NCI-H2081 (cell line): Measurements from ENCODE around the gene MIF.
"Not testable (repeated sequence)": the region's sequence is repeated elsewhere in the genome, so short reads cannot be mapped to it uniquely, and the experiment has no call there.

Experiments used
- DNase-seq, 2 experiments: peaks; one replicate each; lab custom pipeline; 2025; lab: John Stamatoyannopoulos, UW

Gene MIF

GRCh38 chr22:23893945-23894709, at the start of gene MIF:
MIF (plus strand) TSS chr22:23894383; CDS start chr22:23894475, 92 bp downstream.
- peak; percentile 89 to 90 for DNase-seq

DNA sequence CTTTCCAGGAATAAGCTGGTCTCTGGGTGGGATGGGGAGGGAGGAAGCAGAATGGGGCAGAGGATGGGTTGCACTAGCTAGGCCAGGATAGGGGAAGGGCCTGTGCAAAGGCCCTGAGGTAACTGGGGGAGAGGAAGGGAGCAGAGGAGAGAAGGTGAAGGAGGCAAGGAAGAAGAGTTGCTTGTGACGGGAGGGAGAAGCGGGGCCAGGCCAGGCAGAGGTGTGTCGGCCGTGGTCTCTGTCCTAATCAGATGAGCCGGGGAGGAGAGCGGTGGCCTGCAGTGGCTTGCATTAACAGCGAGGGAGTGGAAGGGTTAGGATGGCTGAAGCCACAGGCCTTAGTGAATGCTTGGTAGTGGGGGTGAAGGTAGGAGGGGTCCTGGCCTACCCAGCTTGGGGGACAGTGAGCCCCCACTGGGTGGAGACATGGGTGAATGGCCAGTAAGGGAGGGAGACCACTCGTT, 49.4 kb upstream of the MIF start:
- DNase-seq = no peak

DNA sequence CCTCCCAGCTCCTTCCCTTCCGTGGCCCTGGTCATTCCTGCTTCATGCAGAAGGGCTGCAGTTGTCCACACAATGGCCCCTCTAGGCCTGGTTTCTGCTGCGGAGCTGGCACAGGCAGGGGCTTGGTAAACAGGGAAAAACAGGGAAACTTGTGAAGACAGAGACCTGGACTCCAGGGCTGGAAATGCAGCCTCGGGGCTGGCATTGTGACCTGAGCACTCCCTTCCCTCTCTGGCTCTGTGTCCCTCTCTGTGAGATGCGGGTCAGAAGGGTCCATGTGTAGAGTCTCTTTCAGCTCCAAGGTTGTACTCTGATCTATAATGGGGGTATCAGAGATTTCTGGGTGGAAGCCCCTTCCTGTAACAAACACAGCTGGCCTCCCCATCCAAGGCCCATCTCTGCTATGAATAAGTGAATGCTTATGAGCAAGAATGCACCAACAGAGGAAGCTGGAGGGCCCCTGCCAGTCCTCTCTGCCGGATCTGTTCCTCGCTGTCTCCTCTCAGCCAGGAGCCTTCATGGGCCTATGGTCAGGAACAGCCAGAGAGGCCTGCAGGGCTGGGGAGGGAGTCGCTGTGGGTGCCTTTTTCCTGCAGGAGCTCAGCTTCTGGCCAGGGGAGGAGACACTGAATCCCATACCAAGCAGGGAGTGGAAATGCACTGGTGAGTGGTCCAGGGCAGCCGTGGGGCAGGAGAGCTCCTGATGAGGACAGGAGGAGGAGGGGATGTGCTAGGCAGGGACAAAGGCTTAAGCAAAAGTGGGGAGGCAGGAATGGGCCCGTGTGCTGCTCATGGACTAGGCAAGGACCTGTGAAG, 48.7 kb upstream of the MIF start:
- no peak for DNase-seq

DNA sequence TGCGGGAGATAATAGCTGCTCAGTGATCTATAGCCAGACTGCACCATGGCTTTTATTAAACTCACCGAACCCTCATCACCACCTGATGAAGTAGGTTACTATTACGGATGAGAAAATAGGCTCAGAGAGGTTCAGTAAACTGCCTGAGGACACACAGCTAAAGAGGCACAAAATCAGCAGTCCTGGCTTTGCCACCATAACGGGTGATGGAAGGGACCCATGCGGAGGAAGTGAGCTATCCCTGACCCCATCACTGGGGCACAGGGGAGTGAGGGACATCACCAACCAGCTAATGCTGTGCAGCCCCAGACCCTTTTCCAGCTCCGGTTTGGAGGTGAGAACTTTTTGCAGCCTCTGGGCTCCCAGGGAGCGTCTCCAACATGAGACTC, 48.1 kb upstream of the MIF start:
- DNase-seq = no peak

- no peak for DNase-seq
Measured at GRCh38 chr22:23847310-23847920, 46.8 kb upstream of the MIF start.

- DNase-seq = no peak
Measured at GRCh38 chr22:23847991-23848864, 46.0 kb upstream of the MIF start.

DNA sequence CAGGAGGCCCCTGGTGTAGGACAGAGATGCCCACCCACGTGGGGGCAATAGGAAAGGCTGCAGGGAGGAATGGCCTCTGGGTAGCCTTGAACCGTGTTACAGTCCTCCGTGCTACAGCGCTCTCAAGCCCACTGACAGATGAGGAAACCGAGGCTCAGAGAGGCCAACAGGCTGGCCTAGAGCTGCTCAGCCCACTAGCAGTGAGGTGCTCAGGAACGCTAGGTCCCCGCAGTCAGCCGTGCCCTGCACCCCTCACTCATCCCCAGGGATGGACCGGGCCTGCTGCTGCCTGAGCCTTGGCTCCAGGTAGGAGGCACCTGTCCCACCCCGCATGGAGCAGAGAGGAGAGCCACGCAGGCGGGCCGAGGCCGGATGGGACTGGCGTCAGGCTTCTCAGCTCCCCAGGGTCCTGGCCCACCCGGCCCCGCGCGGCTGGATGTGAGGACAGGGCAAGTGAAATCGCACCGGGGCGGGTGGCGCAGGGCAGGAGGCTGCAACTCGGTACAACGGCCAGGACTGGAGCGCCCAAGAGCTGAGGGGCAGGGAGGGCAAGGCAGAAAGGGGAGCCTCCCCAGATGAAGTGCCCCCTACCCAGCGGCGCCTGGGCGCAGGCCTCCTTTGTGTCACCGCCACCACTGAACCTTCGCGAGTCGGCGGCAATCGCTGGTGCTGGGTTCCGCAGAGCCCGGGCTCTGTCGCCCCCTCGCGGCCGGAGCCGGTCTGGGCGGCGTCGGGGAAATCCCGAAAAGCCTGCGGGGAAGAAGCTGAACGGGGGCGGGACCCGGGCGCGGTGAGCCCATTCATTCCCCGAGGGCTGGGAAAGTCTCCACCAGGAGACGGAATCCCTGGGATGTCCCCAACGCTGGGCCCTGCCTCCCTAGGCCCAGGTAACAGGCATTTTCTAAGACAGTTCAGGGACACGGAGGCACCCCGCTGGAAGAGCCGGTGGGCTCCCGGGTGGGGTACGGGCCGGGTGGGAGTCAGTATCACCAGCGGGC, 44.9 kb upstream of the MIF start:
- DNase-seq = peak; percentile 47 to 63

DNA sequence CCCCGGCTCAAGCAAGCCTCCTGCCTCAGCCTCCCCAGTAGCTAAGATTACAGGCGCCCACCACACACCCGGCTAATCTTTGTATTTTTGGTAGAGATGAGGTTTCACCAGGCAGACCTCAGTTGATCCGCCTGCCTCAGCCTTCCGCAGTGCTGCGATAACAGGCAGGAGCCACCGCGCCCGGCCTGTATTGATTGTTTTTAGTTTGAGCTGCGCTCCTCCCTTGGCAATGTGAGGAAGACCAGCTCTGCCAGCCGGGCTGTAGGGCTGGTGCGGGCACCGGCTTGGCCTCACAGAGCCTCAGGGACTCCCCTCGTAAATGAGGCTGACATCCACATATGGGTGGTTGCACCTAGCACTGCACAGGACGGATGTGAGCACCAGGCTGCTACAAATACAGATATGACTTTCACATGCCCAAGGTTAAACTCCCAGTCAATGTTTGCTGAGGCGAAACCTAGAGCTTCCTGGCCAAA, 44.0 kb upstream of the MIF start:
- DNase-seq = no peak

- DNase-seq = no peak
Measured at GRCh38 chr22:23856721-23857605, 37.2 kb upstream of the MIF start.

GRCh38 chr22:23857606-23858483, 36.3 kb upstream of the MIF start, which contains the start of gene SLC2A11:
SLC2A11 (plus strand) TSS chr22:23857875; CDS start chr22:23858000, 125 bp downstream.
- DNase-seq = peak; percentile 96

DNA sequence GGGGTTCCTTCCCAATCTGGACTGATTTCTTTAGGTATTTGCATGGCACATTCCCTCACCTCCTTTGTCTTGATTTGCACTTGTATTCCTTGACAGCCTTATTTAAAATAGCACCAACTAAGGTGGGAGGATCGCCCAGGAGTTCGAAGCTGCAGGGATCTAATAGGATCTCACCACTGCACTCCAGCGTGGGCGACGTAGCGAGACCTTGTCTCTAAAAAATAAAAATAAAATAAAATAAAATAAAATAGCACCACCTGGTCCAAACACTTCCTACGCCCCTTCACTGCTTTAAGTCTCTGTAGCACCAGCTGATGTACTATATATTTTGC, 35.7 kb upstream of the MIF start:
- no peak for DNase-seq

DNA sequence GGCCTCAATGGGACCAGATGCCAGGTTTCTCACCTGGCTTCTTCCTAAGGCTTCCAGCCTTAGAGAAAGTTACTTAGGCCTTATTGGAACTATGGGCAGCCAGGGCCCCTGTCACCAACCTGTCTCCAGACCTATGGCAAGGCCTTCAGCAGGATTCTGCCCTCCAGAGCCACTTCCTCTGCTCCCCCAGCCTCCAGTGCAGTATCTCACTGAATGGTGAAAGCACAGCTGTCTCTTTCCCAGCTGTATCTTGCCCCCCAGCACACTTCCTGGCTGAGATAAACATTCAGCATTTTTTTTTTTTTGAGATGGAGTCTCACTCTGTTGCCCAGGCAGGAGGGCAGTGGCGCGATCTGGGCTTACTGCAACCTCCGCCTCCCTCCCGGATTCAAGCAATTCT, 35.0 kb upstream of the MIF start:
- DNase-seq = no peak

DNA sequence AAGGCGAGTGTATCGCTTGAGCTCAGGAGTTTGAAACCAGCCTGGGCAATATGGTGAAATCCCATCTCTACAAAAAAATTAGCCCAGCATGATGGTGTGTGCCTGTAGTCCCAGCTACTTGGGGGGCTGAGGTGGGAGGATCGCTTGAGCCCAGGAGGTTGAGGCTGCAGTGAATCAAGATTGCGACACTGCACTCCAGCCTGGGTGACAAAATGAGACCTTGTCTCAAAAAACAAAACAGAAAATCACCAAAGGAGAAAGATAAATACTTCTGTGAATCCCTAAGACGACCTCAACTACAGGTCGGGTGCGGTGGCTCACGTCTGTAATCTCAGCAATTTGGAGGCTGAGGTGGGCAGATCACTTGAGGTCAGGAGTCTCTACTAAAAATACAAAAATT, 34.0 kb upstream of the MIF start:
- not testable (repeated sequence) for DNase-seq

GRCh38 chr22:23862103-23862502, 32.1 kb upstream of the MIF start:
- peak; percentile 34 to 36 for DNase-seq

GRCh38 chr22:23864499-23865154, 29.6 kb upstream of the MIF start:
- not testable (repeated sequence) for DNase-seq

- DNase-seq = no peak
Measured at GRCh38 chr22:23868580-23868979, 25.6 kb upstream of the MIF start.

DNA sequence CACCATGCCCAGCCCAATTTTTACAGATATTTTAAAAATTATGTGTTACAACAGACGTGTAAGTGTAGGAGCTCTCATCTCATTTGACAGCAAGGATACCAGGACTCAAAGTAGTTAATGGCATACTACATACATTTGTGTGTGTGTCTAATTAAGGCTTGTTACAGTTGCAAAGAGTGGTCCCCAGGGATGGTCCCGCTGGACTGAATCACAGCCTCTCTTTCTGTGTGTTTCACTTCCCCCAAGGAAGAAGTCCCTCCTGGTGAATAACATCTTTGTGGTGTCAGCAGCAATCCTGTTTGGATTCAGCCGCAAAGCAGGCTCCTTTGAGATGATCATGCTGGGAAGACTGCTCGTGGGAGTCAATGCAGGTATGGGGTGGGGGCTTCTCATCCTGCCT, 19.3 kb upstream of the MIF start:
- DNase-seq = no peak

GRCh38 chr22:23875801-23876200, 18.4 kb upstream of the MIF start:
- DNase-seq = no peak
